ENCODE results near the gene PRKCZ.

Gene PRKCZ

GRCh38 chr1:2100780-2101108, 50.5 kb downstream of the PRKCZ start:
- Histone ChIP-seq H3K9ac (peak overlapping the region in 6 of 11 experiments; percentile 41 to 72 (median 60); a peak in 7 of 22 replicates), H3K9me3 (replicated peaks in 1 of 11) (peaks cover 24 to 32% (median 26%) of the 10 kb centered on the region in 11 experiments), H3K36me3 (peaks cover 0 to 25% (median 17%) of the 10 kb centered on the region in 11 experiments; a peak in 17 of 22 replicates), H3K27ac (peak overlapping the region in 6 of 11 experiments; percentile 1 to 78 (median 70); a peak in 9 of 22 replicates), H3K4me3 (peak overlapping the region in 5 of 10 experiments; percentile 28 to 46 (median 36); a peak in 6 of 20 replicates), H3K4me1 (peaks cover 48 to 84% (median 69%) of the 10 kb centered on the region in 10 experiments), H4K20me1 (peaks cover 0 to 55% (median 28%) of the 10 kb centered on the region in 11 experiments; a peak in 16 of 22 replicates), H3K4me2 (peak overlapping the region; percentile 77 to 97 (median 88)), H3K27me3 (peaks cover 0 to 49% (median 0%) of the 10 kb centered on the region in 11 experiments; a peak in 7 of 22 replicates)
- TF ChIP-seq Cebpa-rat (IDR thresholded peaks at IDR 0.05): no peak

DNA sequence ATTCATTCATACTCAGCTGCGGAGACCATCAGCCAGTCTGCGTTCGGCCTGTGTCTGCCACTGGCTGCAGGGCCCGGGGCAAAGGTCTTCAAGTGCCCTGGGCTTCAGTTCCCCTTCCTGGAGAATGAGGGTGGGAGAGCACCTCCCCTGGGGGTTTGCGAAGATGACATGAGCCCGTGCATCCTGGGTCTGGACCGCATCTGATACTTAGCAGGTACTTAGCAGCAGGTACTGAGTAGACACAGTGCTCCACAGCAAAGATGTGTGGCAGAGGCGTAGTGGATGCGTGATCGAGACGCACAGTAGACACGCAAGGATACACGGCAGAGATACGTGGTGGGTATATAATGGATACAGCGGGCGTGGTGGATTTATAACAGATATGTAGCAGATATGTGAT, 51.3 kb downstream of the PRKCZ start:
- Histone ChIP-seq H3K9ac (peak overlapping the region in 4 of 11 experiments; percentile 5 to 57 (median 17); a peak in 1 of 22 replicates), H3K9me3 (replicated peaks in 1 of 11) (peaks cover 18 to 26% (median 19%) of the 10 kb centered on the region in 11 experiments), H3K36me3 (peaks cover 0 to 20% (median 12%) of the 10 kb centered on the region in 11 experiments; a peak in 17 of 22 replicates), H3K4me3 (no peak overlapping the region), H4K20me1 (peaks cover 0 to 63% (median 34%) of the 10 kb centered on the region in 11 experiments; a peak in 17 of 22 replicates), H3K27ac (peak overlapping the region in 3 of 11 experiments; percentile 71 to 78 (median 71); a peak in 4 of 22 replicates), H3K4me2 (peak overlapping the region; percentile 77 to 97 (median 88)), H3K4me1 (peaks cover 49 to 86% (median 77%) of the 10 kb centered on the region in 10 experiments), H3K27me3 (peaks cover 0 to 52% (median 0%) of the 10 kb centered on the region in 11 experiments; a peak in 7 of 22 replicates)
- TF ChIP-seq Cebpa-rat (IDR thresholded peaks at IDR 0.05): no peak

- Histone ChIP-seq H4K20me1 (peaks cover 0 to 67% (median 34%) of the 10 kb centered on the region in 11 experiments; a peak in 17 of 22 replicates), H3K9ac (no peak overlapping the region), H3K27ac (peak overlapping the region in 2 of 11 experiments; percentile 71; a peak in 1 of 22 replicates), H3K4me3 (no peak overlapping the region), H3K9me3 (replicated peaks in 1 of 11) (peaks cover 14 to 22% (median 15%) of the 10 kb centered on the region in 11 experiments), H3K4me2 (peak overlapping the region in 10 of 11 experiments; percentile 77 to 97 (median 92); a peak in 16 of 22 replicates), H3K36me3 (peaks cover 0 to 18% (median 8%) of the 10 kb centered on the region in 11 experiments; a peak in 17 of 22 replicates), H3K4me1 (peaks cover 53 to 90% (median 81%) of the 10 kb centered on the region in 10 experiments), H3K27me3 (peaks cover 0 to 55% (median 0%) of the 10 kb centered on the region in 11 experiments; a peak in 7 of 22 replicates)
- no peak for TF ChIP-seq Cebpa-rat (IDR thresholded peaks at IDR 0.05)
Measured at GRCh38 chr1:2101946-2102345, 51.7 kb downstream of the PRKCZ start.

- H3K9me3 ChIP-seq (replicated peaks in 1 of 11): peaks cover 6 to 14% (median 7%) of the 10 kb centered on the region in 11 experiments
- H4K20me1 ChIP-seq: peaks cover 0 to 75% (median 39%) of the 10 kb centered on the region in 11 experiments; a peak in 17 of 22 replicates
- no peak for TF ChIP-seq Cebpa-rat (IDR thresholded peaks at IDR 0.05)
- H3K27ac ChIP-seq: peak overlapping the region in 7 of 11 experiments; percentile 30 to 75 (median 60); a peak in 12 of 22 replicates
- H3K4me2 ChIP-seq: peak overlapping the region in 9 of 11 experiments; percentile 80 to 97 (median 93); a peak in 17 of 22 replicates
- H3K4me1 ChIP-seq: peaks cover 61 to 98% (median 90%) of the 10 kb centered on the region in 10 experiments
- H3K36me3 ChIP-seq: peaks cover 0 to 9% (median 0%) of the 10 kb centered on the region in 11 experiments; a peak in 4 of 22 replicates
- peaks cover 0 to 63% (median 0%) of the 10 kb centered on the region in 11 experiments; a peak in 7 of 22 replicates for H3K27me3 ChIP-seq
- no peak overlapping the region for H3K4me3 ChIP-seq
- H3K9ac ChIP-seq: peak overlapping the region in 4 of 11 experiments; percentile 61 to 69 (median 66); a peak in 5 of 22 replicates
Measured at GRCh38 chr1:2102753-2103152, 52.5 kb downstream of the PRKCZ start.

DNA sequence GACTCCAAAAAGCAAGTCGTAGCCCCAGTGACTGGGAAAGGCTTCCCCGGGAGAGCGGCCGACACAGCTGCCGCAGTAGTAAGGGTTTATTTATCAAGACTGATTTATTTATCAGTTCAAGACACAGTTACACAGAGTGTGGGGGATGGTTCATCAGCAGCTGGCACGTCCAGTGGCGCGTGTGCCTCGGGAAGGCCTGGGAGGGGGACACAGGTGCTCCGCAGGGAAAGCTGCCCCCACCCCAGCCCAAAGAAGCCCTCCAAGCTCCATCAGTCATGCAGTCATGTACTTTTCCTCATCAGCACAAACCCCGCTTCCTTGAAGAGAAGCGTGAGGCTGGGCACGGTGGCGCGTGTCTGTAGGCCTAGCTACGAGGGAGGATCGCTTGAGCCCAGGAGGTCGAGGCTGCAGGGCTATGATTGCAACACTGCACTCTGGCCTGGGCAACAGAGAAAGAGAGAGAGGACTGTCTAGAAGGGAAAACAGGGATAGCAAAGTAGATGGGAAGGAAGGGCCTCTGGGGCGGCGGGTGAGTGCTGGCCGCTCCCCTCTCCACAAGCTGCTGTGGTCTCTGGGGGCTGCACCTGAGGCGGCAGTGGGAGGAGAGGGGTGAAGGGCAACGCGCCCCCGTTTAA, 53.2 kb downstream of the PRKCZ start:
- H3K4me1 ChIP-seq: peaks cover 67 to 100% (median 96%) of the 10 kb centered on the region in 10 experiments
- H4K20me1 ChIP-seq: peaks cover 0 to 82% (median 45%) of the 10 kb centered on the region in 11 experiments; a peak in 17 of 22 replicates
- H3K4me3 ChIP-seq: peak overlapping the region in 3 of 10 experiments; percentile 27 to 46 (median 28); a peak in 5 of 20 replicates
- TF ChIP-seq Cebpa-rat (IDR thresholded peaks at IDR 0.05): peak in 5 of 11 experiments; percentile 20 to 70 (median 24); a peak in 3 of 22 replicates
- H3K9me3 ChIP-seq (replicated peaks in 1 of 11): peaks cover 0 to 8% (median under 1%) of the 10 kb centered on the region in 11 experiments; a peak in 12 of 22 replicates
- H3K36me3 ChIP-seq: 0 out of 22 replicates have a peak, but pooled peaks cover 0 to 4% (median 0%) of the 10 kb centered on the region in 11 experiments
- peak overlapping the region; percentile 67 to 97 (median 90) for H3K4me2 ChIP-seq
- H3K27ac ChIP-seq: peak overlapping the region in 7 of 11 experiments; percentile 30 to 75 (median 60); a peak in 12 of 22 replicates
- peak overlapping the region in 7 of 11 experiments; percentile 5 to 69 (median 61); a peak in 11 of 22 replicates for H3K9ac ChIP-seq
- H3K27me3 ChIP-seq: peaks cover 0 to 70% (median 0%) of the 10 kb centered on the region in 11 experiments; a peak in 7 of 22 replicates

DNA sequence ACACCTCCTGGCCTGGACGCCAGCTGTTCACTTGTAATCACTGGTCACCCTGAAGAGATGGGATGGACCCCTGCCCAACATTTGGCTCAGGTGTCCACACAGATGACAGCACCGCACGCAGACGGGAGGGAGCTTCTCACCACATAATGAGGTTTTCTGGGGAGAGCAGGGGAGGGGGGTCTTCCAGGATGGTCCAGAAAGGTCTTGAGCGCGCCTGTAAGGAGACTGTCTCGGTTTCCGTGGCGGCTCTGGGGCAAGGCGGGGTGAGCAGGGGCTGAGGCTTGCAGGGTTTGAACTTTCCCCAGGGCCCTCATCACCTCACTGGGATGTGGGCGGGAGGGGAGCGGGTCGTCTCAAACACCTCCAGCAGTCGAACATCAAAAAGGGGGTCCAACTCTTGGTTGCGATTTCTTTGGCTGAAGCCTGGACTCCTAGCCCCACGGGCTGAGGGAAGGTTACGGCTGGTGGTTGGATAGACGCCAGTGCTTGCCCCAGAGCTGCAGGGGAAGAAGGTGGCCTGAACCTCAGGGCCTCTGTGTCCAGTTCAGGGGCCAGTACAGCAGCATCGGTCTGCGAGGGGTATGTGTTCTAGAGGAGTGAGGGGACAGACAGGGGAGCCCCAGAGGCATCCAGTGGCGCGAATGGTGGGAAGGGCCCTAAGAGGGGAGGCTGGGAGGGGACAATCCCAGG, 53.8 kb downstream of the PRKCZ start:
- peak overlapping the region in 8 of 11 experiments; percentile 4 to 69 (median 52); a peak in 14 of 22 replicates for H3K9ac ChIP-seq
- TF ChIP-seq Cebpa-rat (IDR thresholded peaks at IDR 0.05): no peak
- H3K36me3 ChIP-seq: 0 out of 22 replicates have a peak, but pooled peaks cover 0 to 3% (median 0%) of the 10 kb centered on the region in 11 experiments

GRCh38 chr1:2104621-2105427, 54.6 kb downstream of the PRKCZ start:
- Histone ChIP-seq H3K36me3 (0 out of 22 replicates have a peak, but pooled peaks cover 0 to 3% (median 0%) of the 10 kb centered on the region in 11 experiments), H3K4me2 (peak overlapping the region; percentile 67 to 97 (median 90)), H3K9ac (peak overlapping the region in 8 of 11 experiments; percentile 4 to 69 (median 52); a peak in 15 of 22 replicates), H3K4me1 (peaks cover 68 to 100% (median 98%) of the 10 kb centered on the region in 10 experiments), H3K9me3 (replicated peaks in 1 of 11) (peaks cover 0 to 5% (median 0%) of the 10 kb centered on the region in 11 experiments; a peak in 1 of 22 replicates), H3K27me3 (peaks cover 0 to 70% (median 0%) of the 10 kb centered on the region in 11 experiments; a peak in 7 of 22 replicates), H3K27ac (peak overlapping the region in 8 of 11 experiments; percentile 11 to 75 (median 51); a peak in 13 of 22 replicates), H3K4me3 (peak overlapping the region in 3 of 10 experiments; percentile 12 to 46 (median 27); a peak in 4 of 20 replicates), H4K20me1 (peaks cover 0 to 91% (median 46%) of the 10 kb centered on the region in 11 experiments; a peak in 17 of 22 replicates)
- peak in 4 of 11 experiments; percentile 29 to 75 (median 58); a peak in 3 of 22 replicates for TF ChIP-seq Cebpa-rat (IDR thresholded peaks at IDR 0.05)

More for the DNA sequence above, 53.8 kb downstream of the PRKCZ start:
- peak overlapping the region in 4 of 10 experiments; percentile 12 to 46 (median 28); a peak in 5 of 20 replicates for H3K4me3 ChIP-seq
- H3K4me2 ChIP-seq: peak overlapping the region; percentile 67 to 97 (median 90)
- H3K4me1 ChIP-seq: peaks cover 73 to 100% (median 98%) of the 10 kb centered on the region in 10 experiments
- peaks cover 0 to 88% (median 46%) of the 10 kb centered on the region in 11 experiments; a peak in 17 of 22 replicates for H4K20me1 ChIP-seq
- peak overlapping the region in 8 of 11 experiments; percentile 13 to 75 (median 51); a peak in 14 of 22 replicates for H3K27ac ChIP-seq
- peaks cover 0 to 70% (median 0%) of the 10 kb centered on the region in 11 experiments; a peak in 7 of 22 replicates for H3K27me3 ChIP-seq
- H3K9me3 ChIP-seq (replicated peaks in 1 of 11): peaks cover 0 to 5% (median 0%) of the 10 kb centered on the region in 11 experiments; a peak in 1 of 22 replicates
